ENCODE data around the gene PSPH. TPM values are rescaled to one million over a fixed set of nuclear protein-coding genes. Genes with fewer than 3 reads are reported as not detected.

PSPH gene
- total RNA-seq, 1 experiment from 2014 or later: 49.3 TPM

DNA sequence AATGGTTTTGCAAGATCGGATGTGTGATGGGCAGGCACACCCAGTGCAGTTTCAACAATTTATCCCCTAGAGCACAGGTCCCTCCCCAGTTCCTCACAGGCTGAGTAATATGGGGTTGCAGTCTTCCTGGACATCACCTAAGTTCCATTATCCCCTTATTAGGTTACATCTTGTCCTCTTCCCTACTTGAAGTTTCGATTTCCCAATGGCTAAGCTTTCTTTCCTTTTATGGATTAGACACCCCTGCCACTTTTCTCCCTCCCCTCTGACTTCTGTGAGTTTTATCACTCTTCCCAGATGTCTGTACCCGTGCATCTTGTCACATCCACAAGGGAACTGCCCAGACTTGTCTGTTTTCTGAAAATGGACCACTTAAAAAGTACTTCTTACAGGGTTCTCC lies 89.2 kb downstream of the PSPH start:
- Mint-ChIP-seq H3K4me3 (no peak overlapping the region), H3K27me3 (ENCODE audit: low read depth) (peaks cover 19% of the 10 kb centered on the region), H3K36me3 (peaks cover 8% of the 10 kb centered on the region), H3K27ac (no peak overlapping the region), H3K4me1 (peaks cover 5% of the 10 kb centered on the region), H3K9me3 (peaks cover 7% of the 10 kb centered on the region; the same call in 1 of the 2 replicates)
- ChIA-PET POLR2A (interaction anchor here (1.0 kb wide), 1 partner anchor 103 kb away, joined by 9 read pairs; no protein-coding TSS in a partner anchor), CTCF (interaction anchor here (1.7 kb wide), 1 partner anchor 321 kb away, joined by 6 read pairs; no protein-coding TSS in a partner anchor)
- DNase-seq (ENCODE audit: low spot score) (no peak), ATAC-seq (no peak)
- no peak for TF ChIP-seq AFF4 (CRISPR knock-in tag; IDR thresholded peaks at IDR 0.05; ENCODE audit: borderline replicate concordance)
- TF ChIP-seq MLX (CRISPR knock-in tag; IDR thresholded peaks at IDR 0.05): no peak
- TF ChIP-seq TEAD4 (CRISPR knock-in tag; IDR thresholded peaks at IDR 0.05): no peak
- no peak for TF ChIP-seq ATF3 (CRISPR knock-in tag; conservative IDR thresholded peaks at IDR 0.05)
- no peak for TF ChIP-seq FOXK1 (CRISPR knock-in tag; IDR thresholded peaks at IDR 0.05)
- TF ChIP-seq E2F5 (CRISPR knock-in tag; IDR thresholded peaks at IDR 0.05): no peak
- TF ChIP-seq ARID4B (CRISPR knock-in tag; IDR thresholded peaks at IDR 0.05; ENCODE audit: borderline replicate concordance): no peak
- no peak for TF ChIP-seq ZNF121 (CRISPR knock-in tag; IDR thresholded peaks at IDR 0.05)
- TF ChIP-seq PRRX2 (CRISPR knock-in tag; IDR thresholded peaks at IDR 0.05): no peak
- no peak for TF ChIP-seq ZBTB21 (CRISPR knock-in tag; IDR thresholded peaks at IDR 0.05; ENCODE audit: borderline replicate concordance)
- TF ChIP-seq FOXJ3 (CRISPR knock-in tag; IDR thresholded peaks at IDR 0.05; ENCODE audit: borderline replicate concordance): no peak
- TF ChIP-seq RELA (CRISPR knock-in tag; IDR thresholded peaks at IDR 0.05; ENCODE audit: borderline replicate concordance): no peak
- TF ChIP-seq ZNF671 (CRISPR knock-in tag; IDR thresholded peaks at IDR 0.05): no peak
- TF ChIP-seq STAT6 (CRISPR knock-in tag; conservative IDR thresholded peaks at IDR 0.05; ENCODE audit: low read depth): no peak
- TF ChIP-seq HMGA2 (CRISPR knock-in tag; IDR thresholded peaks at IDR 0.05): no peak
- no peak for TF ChIP-seq CREB1 (CRISPR knock-in tag; IDR thresholded peaks at IDR 0.05)
- no peak for TF ChIP-seq JAZF1 (CRISPR knock-in tag; IDR thresholded peaks at IDR 0.05)
- TF ChIP-seq, protein P1, sequence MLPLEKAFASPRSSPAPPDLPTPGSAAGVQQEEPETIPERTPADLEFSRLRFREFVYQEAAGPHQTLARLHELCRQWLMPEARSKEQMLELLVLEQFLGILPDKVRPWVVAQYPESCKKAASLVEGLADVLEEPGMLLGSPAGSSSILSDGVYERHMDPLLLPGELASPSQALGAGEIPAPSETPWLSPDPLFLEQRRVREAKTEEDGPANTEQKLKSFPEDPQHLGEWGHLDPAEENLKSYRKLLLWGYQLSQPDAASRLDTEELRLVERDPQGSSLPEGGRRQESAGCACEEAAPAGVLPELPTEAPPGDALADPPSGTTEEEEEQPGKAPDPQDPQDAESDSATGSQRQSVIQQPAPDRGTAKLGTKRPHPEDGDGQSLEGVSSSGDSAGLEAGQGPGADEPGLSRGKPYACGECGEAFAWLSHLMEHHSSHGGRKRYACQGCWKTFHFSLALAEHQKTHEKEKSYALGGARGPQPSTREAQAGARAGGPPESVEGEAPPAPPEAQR (CRISPR knock-in tag; IDR thresholded peaks at IDR 0.05): no peak
- no peak for TF ChIP-seq GTF2I (CRISPR knock-in tag; conservative IDR thresholded peaks at IDR 0.05)
